ENCODE data around the gene EHMT2.
"Not testable (repeated sequence)": the region's sequence is repeated elsewhere in the genome, so short reads cannot be mapped to it uniquely, and the experiment has no call there.

The EHMT2 gene

GRCh38 chr6:31911826-31912585 lies 14.5 kb upstream of the EHMT2 start:
- DNase-seq: no peak

GRCh38 chr6:31909298-31909697 lies 11.8 kb upstream of the EHMT2 start:
- not testable (repeated sequence) for DNase-seq

- DNase-seq: no peak
These were observed 11.3 kb upstream of the EHMT2 start for GRCh38 chr6:31908791-31909190.

- DNase-seq: not testable (repeated sequence)
These were observed 10.8 kb upstream of the EHMT2 start for GRCh38 chr6:31908255-31908654.

GRCh38 chr6:31907158-31907813 lies 9.8 kb upstream of the EHMT2 start:
- DNase-seq: peak; percentile 64

- not testable (repeated sequence) for DNase-seq
These were observed 9.2 kb upstream of the EHMT2 start for GRCh38 chr6:31906727-31907126.

GRCh38 chr6:31906122-31906521 lies 8.6 kb upstream of the EHMT2 start:
- no peak for DNase-seq

GRCh38 chr6:31905041-31905440 lies 7.5 kb upstream of the EHMT2 start:
- DNase-seq: no peak

GRCh38 chr6:31903957-31904356 lies 6.5 kb upstream of the EHMT2 start:
- DNase-seq: peak; percentile 65

- DNase-seq: peak; percentile 92
These were observed 4.6 kb upstream of the EHMT2 start, which contains the start of gene ZBTB12 for GRCh38 chr6:31901953-31902643. TSS of gene ZBTB12 (minus strand) at chr6:31902086. CDS start at chr6:31901305, 781 bp downstream.

GRCh38 chr6:31901415-31901952 lies 4.0 kb upstream of the EHMT2 start:
- peak; percentile 82 for DNase-seq

- DNase-seq: no peak
These were observed 3.5 kb upstream of the EHMT2 start for GRCh38 chr6:31900917-31901414.

GRCh38 chr6:31899882-31900722 lies 2.6 kb upstream of the EHMT2 start:
- no peak for DNase-seq

GRCh38 chr6:31899215-31899614 lies 1.7 kb upstream of the EHMT2 start:
- no peak for DNase-seq

- DNase-seq: peak; percentile 87
These were observed 999 bp upstream of the EHMT2 start for GRCh38 chr6:31898383-31899011.

- no peak for DNase-seq
These were observed 464 bp downstream of the EHMT2 start for GRCh38 chr6:31896856-31897611.

GRCh38 chr6:31896493-31896855 lies 1.0 kb downstream of the EHMT2 start:
- DNase-seq: no peak

GRCh38 chr6:31892821-31893220 lies 4.7 kb downstream of the EHMT2 start:
- DNase-seq: no peak

- DNase-seq: no peak
These were observed 8.0 kb downstream of the EHMT2 start for GRCh38 chr6:31889331-31889972.
